ENCODE measurements around the gene PIK3R3. TPM values are rescaled to one million over a fixed set of nuclear protein-coding genes. Genes with fewer than 3 reads are reported as not detected.
A peak's percentile ranks its signal among the peaks of the same experiment; 100 is the strongest.

The PIK3R3 gene
- total RNA-seq, 1 donor from 2014 or later: 41.3 TPM

GRCh38 chr1:46171871-46172270 is 39.4 kb upstream of the PIK3R3 start:
- Mint-ChIP-seq H3K36me3 (no peaks in the 10 kb centered on the region), H3K4me3 (no peak overlapping the region), H3K4me1 (peaks cover 14% of the 10 kb centered on the region), H3K9me3 (no peaks in the 10 kb centered on the region), H3K27me3 (ENCODE audit: low read depth) (peaks cover 23% of the 10 kb centered on the region), H3K27ac (peak overlapping the region; percentile 39)
- peak in 1 of 2 experiments; percentile 63 for DNase-seq (ENCODE audit: low spot score in 2 of 2, unreplicated experiment in 2 of 2)
- no peak for TF ChIP-seq CTCF (IDR thresholded peaks at IDR 0.05; ENCODE audit: unreplicated experiment)

- Mint-ChIP-seq H3K27ac (no peak overlapping the region), H3K9me3 (no peaks in the 10 kb centered on the region), H3K36me3 (no peaks in the 10 kb centered on the region), H3K27me3 (ENCODE audit: low read depth) (peaks cover 28% of the 10 kb centered on the region), H3K4me3 (no peak overlapping the region), H3K4me1 (peaks cover 14% of the 10 kb centered on the region)
- no peak for DNase-seq (ENCODE audit: low spot score in 2 of 2, unreplicated experiment in 2 of 2)
- no peak for TF ChIP-seq CTCF (IDR thresholded peaks at IDR 0.05; ENCODE audit: unreplicated experiment)
Observed at GRCh38 chr1:46171351-46171750, 38.9 kb upstream of the PIK3R3 start.

- Mint-ChIP-seq H3K4me3 (no peak overlapping the region), H3K27ac (no peak overlapping the region), H3K9me3 (no peaks in the 10 kb centered on the region), H3K4me1 (peaks cover 14% of the 10 kb centered on the region), H3K27me3 (ENCODE audit: low read depth) (peaks cover 33% of the 10 kb centered on the region), H3K36me3 (no peaks in the 10 kb centered on the region)
- no peak for TF ChIP-seq CTCF (IDR thresholded peaks at IDR 0.05; ENCODE audit: unreplicated experiment)
- DNase-seq (ENCODE audit: low spot score in 2 of 2, unreplicated experiment in 2 of 2): no peak
Observed at GRCh38 chr1:46169811-46170454, 37.5 kb upstream of the PIK3R3 start.

- Mint-ChIP-seq H3K4me1 (peaks cover 14% of the 10 kb centered on the region), H3K27ac (no peak overlapping the region), H3K9me3 (no peaks in the 10 kb centered on the region), H3K4me3 (no peak overlapping the region), H3K27me3 (ENCODE audit: low read depth) (peaks cover 39% of the 10 kb centered on the region), H3K36me3 (no peaks in the 10 kb centered on the region)
- no peak for DNase-seq (ENCODE audit: low spot score in 2 of 2, unreplicated experiment in 2 of 2)
- no peak for TF ChIP-seq CTCF (IDR thresholded peaks at IDR 0.05; ENCODE audit: unreplicated experiment)
Observed at GRCh38 chr1:46168477-46168876, 36.0 kb upstream of the PIK3R3 start.

GRCh38 chr1:46166521-46167462 is 34.4 kb upstream of the PIK3R3 start:
- no peak overlapping the region for H3K27ac Mint-ChIP-seq
- peaks cover 39% of the 10 kb centered on the region for H3K27me3 Mint-ChIP-seq (ENCODE audit: low read depth)
- peak overlapping the region; percentile 59 for H3K4me3 Mint-ChIP-seq
- no peak for DNase-seq (ENCODE audit: low spot score in 2 of 2, unreplicated experiment in 2 of 2)
- TF ChIP-seq CTCF (IDR thresholded peaks at IDR 0.05; ENCODE audit: unreplicated experiment): no peak
- H3K4me1 Mint-ChIP-seq: peaks cover 10% of the 10 kb centered on the region
- no peaks in the 10 kb centered on the region for H3K9me3 Mint-ChIP-seq
- no peaks in the 10 kb centered on the region for H3K36me3 Mint-ChIP-seq
